PC-9 (cell line): ENCODE results near the gene MKX. TPM values are rescaled to one million over a fixed set of nuclear protein-coding genes. Genes with fewer than 3 reads are reported as not detected.

ENCODE experiments used
- BruUV-seq: library from RNA; stranded (reverse); fragments of 400-500 nt; replicated peaks from 2 replicates; lab custom pipeline; 2021; lab: Mats Ljungman, UMichigan
- CTCF ChIA-PET: fragments of 300-600 bp; sonication (Branson Sonifier 250); formaldehyde crosslinking; loops from one replicate; lab custom pipeline; 2022; ENCODE audit warnings: antibody characterized with exemption; lab: Charles Lee
- POLR2A ChIA-PET: fragments of 300-600 bp; sonication (Branson Sonifier 250); formaldehyde crosslinking; loops from one replicate; lab custom pipeline; 2022; ENCODE audit warnings: antibody characterized with exemption; ENCODE audit not compliant: unreplicated experiment; lab: Charles Lee
- DNase-seq, 2 experiments: peaks; one replicate each; pipeline versions ENCODE4 v3.0.0 to v3.0.0-alpha.2; 2015 to 2022; ENCODE audit warnings: mixed read lengths in 1 of 2
- H2AFZ ChIP-seq: fragments of 200-600 bp; sonication (generic); 2 replicates; pipeline ENCODE4 v1.8.1; 2017; ENCODE audit warnings: antibody characterized with exemption
- H3F3A ChIP-seq: fragments of 200-600 bp; sonication (generic); 2 replicates; pipeline ENCODE4 v1.8.1; 2017; ENCODE audit warnings: antibody characterized with exemption, mild to moderate bottlenecking, low read depth; ENCODE audit not compliant: insufficient read depth
- H3K27ac ChIP-seq: fragments of 200-600 bp; sonication (generic); 2 replicates; pipeline ENCODE4 v1.6.1; 2016; ENCODE audit warnings: mixed run types
- H3K27me3 ChIP-seq: fragments of 200-600 bp; sonication (generic); 2 replicates; pipeline ENCODE4 v1.6.1; 2016; ENCODE audit warnings: low read depth, mixed run types; ENCODE audit not compliant: insufficient read depth
- H3K36me3 ChIP-seq: fragments of 200-600 bp; sonication (generic); 2 replicates; pipeline ENCODE4 v1.6.1; 2016; ENCODE audit warnings: low read depth, mixed run types
- H3K4me1 ChIP-seq: fragments of 200-600 bp; sonication (generic); replicated peaks from 2 replicates; pipeline ENCODE4 v1.6.1; 2016; ENCODE audit warnings: mixed run types; ENCODE audit not compliant: insufficient read depth
- H3K4me2 ChIP-seq: fragments of 200-600 bp; sonication (generic); 2 replicates; pipeline ENCODE4 v1.6.1; 2017; ENCODE audit warnings: mixed run types
- H3K4me3 ChIP-seq: fragments of 200-600 bp; sonication (generic); 2 replicates; pipeline ENCODE4 v1.6.1; 2016; ENCODE audit warnings: mixed run types
- H3K79me2 ChIP-seq: fragments of 200-600 bp; sonication (generic); 2 replicates; pipeline ENCODE4 v1.6.1; 2017; ENCODE audit warnings: low read depth, mixed run types
- H3K9me2 ChIP-seq: fragments of 200-600 bp; sonication (generic); 2 replicates; pipeline ENCODE4 v1.8.1; 2017; ENCODE audit warnings: mild to moderate bottlenecking; ENCODE audit not compliant: insufficient read depth
- H3K9me3 ChIP-seq: fragments of 200-600 bp; sonication (generic); 2 replicates; pipeline ENCODE4 v1.8.1; 2016; ENCODE audit warnings: low read depth; ENCODE audit not compliant: insufficient read depth
- H4K20me1 ChIP-seq: fragments of 200-600 bp; sonication (generic); 2 replicates; pipeline ENCODE4 v1.8.1; 2017; ENCODE audit not compliant: insufficient read depth
- CTCF ChIP-seq: fragments of 200-600 bp; sonication (generic); conservative IDR thresholded peaks from 2 replicates; pipeline ENCODE4 v1.6.1; 2017; ENCODE audit warnings: mixed run types, antibody characterized with exemption, mild to moderate bottlenecking, moderate library complexity
- EZH2 ChIP-seq: fragments of 200-600 bp; sonication (generic); IDR thresholded peaks from 2 replicates; pipeline ENCODE4 v1.8.0; 2017; ENCODE audit warnings: antibody characterized with exemption, low read depth
- intact Hi-C: fragments of 100-400 bp; cut with micrococcal nuclease; formaldehyde crosslinking; loops from one replicate; pipeline ENCODE4 v1.10.0; 2022; ENCODE audit not compliant: unreplicated experiment
- total RNA-seq: library from RNA; stranded (reverse); gene quantifications from 2 replicates; pipeline ENCODE4 v1.2.3, GENCODE V29; 2021

MKX gene
- total RNA-seq, 1 experiment from 2014 or later = not detected

GRCh38 chr10:27664461-27664860 is 81.2 kb downstream of the MKX start:
- ChIA-PET POLR2A (no interaction called here), CTCF (no interaction called here)

GRCh38 chr10:27663621-27664020 is 82.0 kb downstream of the MKX start:
- Histone ChIP-seq H3K9me3 (no peaks in the 10 kb centered on the region), H3K4me3 (no peak overlapping the region), H3K9me2 (no peaks in the 10 kb centered on the region; the same call in 1 of the 2 replicates), H3K36me3 (no peaks in the 10 kb centered on the region), H2AFZ (no peak overlapping the region), H3K4me1 (no peaks in the 10 kb centered on the region), H3K79me2 (no peaks in the 10 kb centered on the region), H3K27me3 (peaks cover 15% of the 10 kb centered on the region), H3F3A (no peaks in the 10 kb centered on the region), H3K4me2 (no peak overlapping the region), H3K27ac (no peak overlapping the region), H4K20me1 (no peaks in the 10 kb centered on the region)
- CTCF ChIA-PET = no interaction called here
- TF ChIP-seq CTCF (no peak), EZH2 (no peak)
- DNase-seq = no peak
- no TSS peak for BruUV-seq
- POLR2A ChIA-PET = no interaction called here
- intact Hi-C loops = no loop called here

More at GRCh38 chr10:27664461-27664860, 81.2 kb downstream of the MKX start:
- Histone ChIP-seq H3F3A (no peaks in the 10 kb centered on the region), H4K20me1 (no peaks in the 10 kb centered on the region), H2AFZ (no peak overlapping the region), H3K27me3 (peaks cover 15% of the 10 kb centered on the region), H3K4me2 (no peak overlapping the region), H3K36me3 (no peaks in the 10 kb centered on the region), H3K79me2 (no peaks in the 10 kb centered on the region), H3K4me3 (no peak overlapping the region), H3K9me3 (no peaks in the 10 kb centered on the region), H3K27ac (no peak overlapping the region), H3K9me2 (no peaks in the 10 kb centered on the region; the same call in 1 of the 2 replicates), H3K4me1 (no peaks in the 10 kb centered on the region)
- DNase-seq = no peak
- intact Hi-C loops = no loop called here
- BruUV-seq = no TSS peak
- TF ChIP-seq EZH2 = no peak
- TF ChIP-seq CTCF = no peak

GRCh38 chr10:27661514-27662286 is 83.9 kb downstream of the MKX start:
- no peak overlapping the region for H3K27ac ChIP-seq
- intact Hi-C loops = no loop called here
- H3K4me2 ChIP-seq = no peak overlapping the region
- H3K36me3 ChIP-seq = no peaks in the 10 kb centered on the region
- no peaks in the 10 kb centered on the region; the same call in 1 of the 2 replicates for H3K9me2 ChIP-seq
- no peaks in the 10 kb centered on the region for H3K79me2 ChIP-seq
- H3F3A ChIP-seq = no peaks in the 10 kb centered on the region
- ChIA-PET POLR2A (no interaction called here), CTCF (no interaction called here)
- no peaks in the 10 kb centered on the region for H3K4me1 ChIP-seq
- no peaks in the 10 kb centered on the region for H4K20me1 ChIP-seq
- H3K4me3 ChIP-seq = no peak overlapping the region
- H2AFZ ChIP-seq = no peak overlapping the region
- BruUV-seq = no TSS peak
- TF ChIP-seq CTCF = no peak
- TF ChIP-seq EZH2 = no peak
- H3K9me3 ChIP-seq = no peaks in the 10 kb centered on the region
- no peak for DNase-seq
- H3K27me3 ChIP-seq = peaks cover 15% of the 10 kb centered on the region
